Panc1 (cell line): ENCODE measurements around the gene LDAF1. TPM values are rescaled to one million over a fixed set of nuclear protein-coding genes. Genes with fewer than 3 reads are reported as not detected.
"Not testable (repeated sequence)": the region's sequence is repeated elsewhere in the genome, so short reads cannot be mapped to it uniquely, and the experiment has no call there.

Experiments
- ATAC-seq: fragments of 200-7000 bp; cut with Tn5 transposase; 2 replicates; pipeline ENCODE4 v1.9.1; 2020; ENCODE audit warnings: mild to moderate bottlenecking, moderate library complexity
- Bru-seq: library from RNA; stranded (reverse); fragments of 400-500 nt; gene quantifications from one replicate; lab custom pipeline; 2021; lab: Mats Ljungman, UMichigan
- BruChase-seq, 2 experiments: library from RNA; stranded (reverse); fragments of 400-500 nt; gene quantifications; one replicate each; lab custom pipeline; 2021; lab: Mats Ljungman, UMichigan
- BruUV-seq: library from RNA; stranded (reverse); fragments of 400-500 nt; replicated peaks from 2 replicates; lab custom pipeline; 2021; lab: Mats Ljungman, UMichigan
- CTCF ChIA-PET: fragments of 300-600 bp; sonication (Branson Sonifier 250); formaldehyde crosslinking; loops from one replicate; lab custom pipeline; 2022; ENCODE audit warnings: antibody characterized with exemption; lab: Charles Lee
- POLR2A ChIA-PET: fragments of 300-600 bp; sonication (Branson Sonifier 250); formaldehyde crosslinking; loops from one replicate; lab custom pipeline; 2022; ENCODE audit warnings: antibody characterized with exemption; lab: Charles Lee
- DNase-seq: peaks from one replicate; pipeline ENCODE4 v3.0.0-alpha.2; 2010; ENCODE audit warnings: low read depth, low spot score
- H3K27ac ChIP-seq: 2 replicates; pipeline ENCODE4 v1.5.1; 2011; ENCODE audit warnings: mild to moderate bottlenecking, low read length, inconsistent platforms
- H3K27me3 ChIP-seq: fragments of 200-500 bp; sonication (Bioruptor generic); 2 replicates; pipeline ENCODE4 v1.6.0; 2014; ENCODE audit warnings: low read length, inconsistent platforms; ENCODE audit not compliant: control insufficient read depth, insufficient read depth
- H3K36me3 ChIP-seq: fragments of 200-500 bp; sonication (Bioruptor generic); 2 replicates; pipeline ENCODE4 v1.5.1; 2014; ENCODE audit warnings: inconsistent platforms, mild to moderate bottlenecking, low read length, moderate library complexity; ENCODE audit not compliant: control insufficient read depth, insufficient read depth
- H3K4me1 ChIP-seq: 2 replicates; pipeline ENCODE4 v1.5.1; 2011; ENCODE audit warnings: inconsistent platforms, mild to moderate bottlenecking, low read length, moderate library complexity; ENCODE audit not compliant: control insufficient read depth, insufficient read depth
- H3K4me3 ChIP-seq, 2 experiments: 2 replicates each; pipeline ENCODE4 v1.5.1; 2011 to 2012; ENCODE audit warnings: low read depth in 2 of 2, low read length in 2 of 2, mild to moderate bottlenecking in 2 of 2, inconsistent platforms in 1 of 2, moderate library complexity in 1 of 2
- H3K9me3 ChIP-seq: fragments of 200-500 bp; sonication (Bioruptor generic); 2 replicates; pipeline ENCODE4 v1.5.1; 2014; ENCODE audit warnings: low read depth, mild to moderate bottlenecking, inconsistent platforms, low read length, moderate library complexity; ENCODE audit not compliant: control insufficient read depth, insufficient read depth
- POLR2AphosphoS5 ChIP-seq: IDR thresholded peaks from 2 replicates; pipeline ENCODE4 v1.6.1; 2012; ENCODE audit warnings: mild to moderate bottlenecking, low read depth, low read length, moderate library complexity
- SIN3A ChIP-seq: IDR thresholded peaks from 2 replicates; pipeline ENCODE4 v1.6.1; 2012; ENCODE audit warnings: low read depth, mild to moderate bottlenecking, low read length, moderate library complexity, borderline replicate concordance; ENCODE audit not compliant: insufficient read depth
- TCF7L2 ChIP-seq: IDR thresholded peaks from 2 replicates; pipeline ENCODE4 v1.6.1; 2011; ENCODE audit warnings: mild to moderate bottlenecking, low read depth, low read length, inconsistent platforms
- in situ Hi-C: cut with HindIII; loops from 2 replicates; pipeline ENCODE4 v1.10.0; 2016; ENCODE audit warnings: low sequenced_read_pairs, low pct_unique_long_range_greater_than_20kb
- intact Hi-C: fragments of 100-400 bp; cut with micrococcal nuclease; formaldehyde crosslinking; loops from one replicate; pipeline ENCODE4 v1.10.0; 2022; ENCODE audit not compliant: unreplicated experiment
- long read RNA-seq: library from polyadenylated mRNA; unstranded; transcript quantifications from one replicate; pipeline ENCODE4 v2.0.0, GENCODE V29; 2021; ENCODE audit not compliant: unreplicated experiment
- polyA plus RNA-seq: library from polyadenylated mRNA; unstranded; fragments of >200 nt; gene quantifications from one replicate; pipeline ENCODE4 v1.2.1, GENCODE V29; 2012; ENCODE audit warnings: missing spikeins; ENCODE audit not compliant: insufficient read length
- total RNA-seq: library from RNA; stranded (reverse); gene quantifications from one replicate; pipeline ENCODE4 v1.2.1, GENCODE V29; 2021; ENCODE audit not compliant: unreplicated experiment
- TF ChIP-seq, protein P1 (sequence below): fragments of 450-650 bp; IDR thresholded peaks from 2 replicates; pipeline ENCODE4 v1.5.1; 2017; ENCODE audit warnings: mild to moderate bottlenecking
- TF ChIP-seq, protein P2 (sequence below), 2 experiments: IDR thresholded peaks; 2 replicates each; pipeline ENCODE4 v1.6.1; 2011 to 2012; ENCODE audit warnings: low read depth in 2 of 2, control low read depth in 1 of 2, low read length in 1 of 2, mild to moderate bottlenecking in 1 of 2, moderate library complexity in 1 of 2; ENCODE audit not compliant: insufficient read depth in 1 of 2

LDAF1 gene
- total RNA-seq (15.2 TPM), Bru-seq, nascent RNA (percentile 49 among the genes with signal in this experiment), BruChase-seq, experiment 1, labeled RNA remaining after a 2-hour chase (percentile 49 among the genes with signal in this experiment), BruChase-seq, experiment 2, labeled RNA remaining after a 6-hour chase (percentile 56 among the genes with signal in this experiment)
- 14.6 TPM for polyA plus RNA-seq
- long read RNA-seq, transcript TMEM159-201 (5 exons, 2,014 nt) = major isoform, 10 of 25 reads
- long read RNA-seq, transcript TMEM159-202 (5 exons, 1,812 nt) = minor isoform, 6 of 25 reads
- long read RNA-seq, partial matches to known transcripts = 0 of 25 reads
- long read RNA-seq, other reads (novel, unspliced or antisense) = 7 of 25 reads

DNA sequence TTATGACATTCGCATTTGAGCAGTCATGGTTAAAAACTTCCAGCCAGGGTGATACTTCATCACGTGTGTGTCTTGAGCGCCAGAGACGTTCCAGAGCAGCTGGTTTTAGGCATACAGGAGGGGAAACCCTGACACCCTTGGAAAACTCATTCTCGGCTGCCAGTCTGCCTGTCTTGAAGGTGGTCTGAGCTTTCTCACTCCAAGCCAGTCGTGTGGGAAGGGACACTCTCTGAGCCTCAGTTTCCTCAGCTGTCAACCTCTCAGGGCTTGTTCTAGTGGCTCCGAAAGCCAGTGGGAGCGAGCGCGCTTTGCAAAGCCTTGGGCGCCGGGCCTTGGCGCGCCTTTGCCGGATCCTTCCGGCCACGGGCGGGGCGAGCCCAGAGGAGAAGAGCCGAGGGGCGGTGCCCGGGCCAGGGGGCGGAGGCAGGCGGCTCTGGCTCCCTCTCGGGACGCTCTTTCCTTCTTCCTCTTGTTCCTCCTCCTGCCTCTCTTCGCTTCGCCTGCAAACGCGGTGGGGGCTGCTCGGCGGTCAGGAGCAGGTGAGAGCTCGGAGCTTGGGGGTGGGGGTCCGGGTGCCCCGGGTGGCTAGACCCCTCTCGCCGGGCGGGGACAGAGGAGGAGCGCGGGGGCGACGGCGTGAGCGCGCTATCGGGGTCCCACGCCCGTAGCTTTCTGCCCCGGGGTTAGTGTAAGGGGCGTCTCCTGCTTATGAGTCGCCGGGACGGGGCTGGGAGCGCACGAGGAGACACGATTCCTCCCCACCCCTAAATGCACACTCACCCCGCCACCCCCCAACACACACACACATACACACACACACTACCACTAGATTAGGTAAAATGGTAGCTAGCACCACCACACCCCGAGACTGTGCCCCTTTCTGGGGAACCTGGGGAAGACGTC lies at the start of gene LDAF1:
TSS of gene LDAF1 (plus strand) at position 467 of the 903 bp plus-strand sequence. CDS start 2,509 bp downstream, outside the sequence.
- ChIA-PET CTCF (interaction anchor here (0.7 to 1.8 kb wide), 2 partner anchors 9 to 142 kb away, joined by 4 to 7 read pairs; no protein-coding TSS in a partner anchor), POLR2A (interaction anchor here (0.7 kb wide), 1 partner anchor 142 kb away, joined by 6 read pairs; no protein-coding TSS in a partner anchor)
- peak within 1 kb of the TSS; percentile 65 for H3K27ac ChIP-seq
- ATAC-seq (peak; percentile 95), DNase-seq (no peak)
- no peaks in the 10 kb centered on the region; the same call in 1 of the 2 replicates for H3K36me3 ChIP-seq
- no peaks in the 10 kb centered on the region for H3K27me3 ChIP-seq
- no TSS peak for BruUV-seq
- in situ Hi-C loops = no loop called here
- peaks cover 3% of the 10 kb centered on the region; the same call in 1 of the 2 replicates for H3K4me1 ChIP-seq
- H3K4me3 ChIP-seq = peak within 1 kb of the TSS; percentile 61 to 76
- H3K9me3 ChIP-seq = no peaks in the 10 kb centered on the region
- TF ChIP-seq POLR2AphosphoS5 (no peak), SIN3A (no peak), TCF7L2 (no peak)
- TF ChIP-seq, protein P1, sequence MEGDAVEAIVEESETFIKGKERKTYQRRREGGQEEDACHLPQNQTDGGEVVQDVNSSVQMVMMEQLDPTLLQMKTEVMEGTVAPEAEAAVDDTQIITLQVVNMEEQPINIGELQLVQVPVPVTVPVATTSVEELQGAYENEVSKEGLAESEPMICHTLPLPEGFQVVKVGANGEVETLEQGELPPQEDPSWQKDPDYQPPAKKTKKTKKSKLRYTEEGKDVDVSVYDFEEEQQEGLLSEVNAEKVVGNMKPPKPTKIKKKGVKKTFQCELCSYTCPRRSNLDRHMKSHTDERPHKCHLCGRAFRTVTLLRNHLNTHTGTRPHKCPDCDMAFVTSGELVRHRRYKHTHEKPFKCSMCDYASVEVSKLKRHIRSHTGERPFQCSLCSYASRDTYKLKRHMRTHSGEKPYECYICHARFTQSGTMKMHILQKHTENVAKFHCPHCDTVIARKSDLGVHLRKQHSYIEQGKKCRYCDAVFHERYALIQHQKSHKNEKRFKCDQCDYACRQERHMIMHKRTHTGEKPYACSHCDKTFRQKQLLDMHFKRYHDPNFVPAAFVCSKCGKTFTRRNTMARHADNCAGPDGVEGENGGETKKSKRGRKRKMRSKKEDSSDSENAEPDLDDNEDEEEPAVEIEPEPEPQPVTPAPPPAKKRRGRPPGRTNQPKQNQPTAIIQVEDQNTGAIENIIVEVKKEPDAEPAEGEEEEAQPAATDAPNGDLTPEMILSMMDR = no peak
- TF ChIP-seq, protein P2, sequence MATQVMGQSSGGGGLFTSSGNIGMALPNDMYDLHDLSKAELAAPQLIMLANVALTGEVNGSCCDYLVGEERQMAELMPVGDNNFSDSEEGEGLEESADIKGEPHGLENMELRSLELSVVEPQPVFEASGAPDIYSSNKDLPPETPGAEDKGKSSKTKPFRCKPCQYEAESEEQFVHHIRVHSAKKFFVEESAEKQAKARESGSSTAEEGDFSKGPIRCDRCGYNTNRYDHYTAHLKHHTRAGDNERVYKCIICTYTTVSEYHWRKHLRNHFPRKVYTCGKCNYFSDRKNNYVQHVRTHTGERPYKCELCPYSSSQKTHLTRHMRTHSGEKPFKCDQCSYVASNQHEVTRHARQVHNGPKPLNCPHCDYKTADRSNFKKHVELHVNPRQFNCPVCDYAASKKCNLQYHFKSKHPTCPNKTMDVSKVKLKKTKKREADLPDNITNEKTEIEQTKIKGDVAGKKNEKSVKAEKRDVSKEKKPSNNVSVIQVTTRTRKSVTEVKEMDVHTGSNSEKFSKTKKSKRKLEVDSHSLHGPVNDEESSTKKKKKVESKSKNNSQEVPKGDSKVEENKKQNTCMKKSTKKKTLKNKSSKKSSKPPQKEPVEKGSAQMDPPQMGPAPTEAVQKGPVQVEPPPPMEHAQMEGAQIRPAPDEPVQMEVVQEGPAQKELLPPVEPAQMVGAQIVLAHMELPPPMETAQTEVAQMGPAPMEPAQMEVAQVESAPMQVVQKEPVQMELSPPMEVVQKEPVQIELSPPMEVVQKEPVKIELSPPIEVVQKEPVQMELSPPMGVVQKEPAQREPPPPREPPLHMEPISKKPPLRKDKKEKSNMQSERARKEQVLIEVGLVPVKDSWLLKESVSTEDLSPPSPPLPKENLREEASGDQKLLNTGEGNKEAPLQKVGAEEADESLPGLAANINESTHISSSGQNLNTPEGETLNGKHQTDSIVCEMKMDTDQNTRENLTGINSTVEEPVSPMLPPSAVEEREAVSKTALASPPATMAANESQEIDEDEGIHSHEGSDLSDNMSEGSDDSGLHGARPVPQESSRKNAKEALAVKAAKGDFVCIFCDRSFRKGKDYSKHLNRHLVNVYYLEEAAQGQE (IDR thresholded peaks at IDR 0.05; ENCODE audit: insufficient read depth in 1 of 2, low read depth in 2 of 2, low read length in 1 of 2) = no peak
- intact Hi-C loops = loop anchor here (5.0 kb wide), 1 partner anchor 144 kb away; no protein-coding TSS in a partner anchor

DNA sequence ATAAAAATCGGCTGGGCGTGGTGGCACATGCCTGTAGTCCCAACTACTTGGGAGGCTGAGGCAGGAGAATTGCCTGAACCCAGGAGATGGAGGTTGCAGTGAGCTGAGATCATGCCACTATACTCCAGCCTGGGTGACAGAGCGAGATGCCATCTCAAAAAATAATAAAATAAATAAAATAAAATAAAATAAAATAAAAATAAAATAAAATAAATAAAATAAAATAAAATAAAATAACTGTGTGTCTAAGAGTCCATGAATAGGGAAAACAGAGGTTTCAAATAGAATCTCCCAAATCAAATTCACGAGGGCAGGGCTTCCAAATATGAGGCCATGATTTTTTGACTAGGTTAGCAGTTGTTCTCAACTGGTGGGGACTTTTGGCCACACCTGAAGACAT lies 42.9 kb upstream of the LDAF1 start:
- H3K4me1 ChIP-seq, intact Hi-C loops, H3K27me3 ChIP-seq, H3K36me3 ChIP-seq, H3K4me3 ChIP-seq, DNase-seq, H3K27ac ChIP-seq, BruUV-seq, ATAC-seq, H3K9me3 ChIP-seq, CTCF ChIA-PET, in situ Hi-C loops, POLR2A ChIA-PET: not testable (repeated sequence)
